Neural cell (in vitro differentiated cells): ENCODE measurements around the gene IQSEC1. TPM values are rescaled to one million over a fixed set of nuclear protein-coding genes. Genes with fewer than 3 reads are reported as not detected.

ENCODE experiments used
- H2AFZ ChIP-seq: fragments of 200-600, 300-800 bp; sonication (generic), shearing (Covaris generic); 2 replicates; pipeline ENCODE4 v1.6.0; 2014; ENCODE audit warnings: low read depth, mild to moderate bottlenecking, antibody characterized with exemption, low read length, moderate library complexity
- H3F3A ChIP-seq: fragments of 200-600 bp; shearing (Covaris generic); 2 replicates; pipeline ENCODE4 v1.6.1; 2016; ENCODE audit warnings: mild to moderate bottlenecking, moderate library complexity, mixed read lengths, antibody characterized with exemption, low read length; ENCODE audit not compliant: insufficient read depth, poor library complexity, severe bottlenecking
- H3K27ac ChIP-seq: fragments of 200-600, 300-800 bp; sonication (generic), shearing (Covaris generic); 2 replicates; pipeline ENCODE4 v1.5.1; 2014; ENCODE audit warnings: mild to moderate bottlenecking, low read length, moderate library complexity
- H3K27me3 ChIP-seq: fragments of 300-800, 200-600 bp; sonication (generic), shearing (Covaris generic); 2 replicates; pipeline ENCODE4 v1.6.0; 2014; ENCODE audit warnings: mild to moderate bottlenecking, low read depth, low read length, moderate library complexity; ENCODE audit not compliant: insufficient read depth
- H3K36me3 ChIP-seq: fragments of 300-800, 200-600 bp; sonication (generic), shearing (Covaris generic); 2 replicates; pipeline ENCODE4 v1.5.1; 2014; ENCODE audit warnings: mild to moderate bottlenecking, antibody characterized with exemption, low read length, moderate library complexity; ENCODE audit not compliant: insufficient read depth
- H3K4me2 ChIP-seq: fragments of 300-800, 200-600 bp; sonication (generic), shearing (Covaris generic); 2 replicates; pipeline ENCODE4 v1.6.0; 2014; ENCODE audit warnings: mild to moderate bottlenecking, low read length
- H3K4me3 ChIP-seq: fragments of 300-800, 200-600 bp; sonication (generic), shearing (Covaris generic); 2 replicates; pipeline ENCODE4 v1.5.1; 2014; ENCODE audit warnings: mild to moderate bottlenecking, low read length, moderate library complexity
- H3K79me2 ChIP-seq: fragments of 200-600 bp; shearing (Covaris generic); replicated peaks from 2 replicates; pipeline ENCODE4 v1.6.0; 2014; ENCODE audit warnings: mild to moderate bottlenecking, low read length, moderate library complexity; ENCODE audit not compliant: insufficient read depth
- H3K9ac ChIP-seq: fragments of 300-800, 200-600 bp; sonication (generic), shearing (Covaris generic); 2 replicates; pipeline ENCODE4 v1.6.1; 2016; ENCODE audit warnings: mild to moderate bottlenecking, low read length, mixed read lengths
- H3K9me2 ChIP-seq: fragments of 200-600 bp; shearing (Covaris generic); 2 replicates; pipeline ENCODE4 v1.6.1; 2016; ENCODE audit warnings: mild to moderate bottlenecking, low read length, mixed read lengths; ENCODE audit not compliant: insufficient read depth
- H3K9me3 ChIP-seq: fragments of 200-600, 300-800 bp; sonication (generic), shearing (Covaris generic); 2 replicates; pipeline ENCODE4 v1.6.1; 2016; ENCODE audit warnings: mild to moderate bottlenecking, mixed run types, low read length, moderate library complexity, mixed read lengths
- H4K20me1 ChIP-seq: fragments of 200-600 bp; shearing (Covaris generic); 2 replicates; pipeline ENCODE4 v1.6.1; 2016; ENCODE audit warnings: mild to moderate bottlenecking, mixed run types; ENCODE audit not compliant: insufficient read depth
- CTCF ChIP-seq: fragments of 450-650 bp; IDR thresholded peaks from 2 replicates; pipeline ENCODE4 v1.5.1; 2014; ENCODE audit warnings: antibody characterized with exemption, mild to moderate bottlenecking, moderate library complexity; ENCODE audit not compliant: poor library complexity, severe bottlenecking
- EP300 ChIP-seq: fragments of 450-650 bp; conservative IDR thresholded peaks from 2 replicates; pipeline ENCODE4 v1.6.1; 2014; ENCODE audit warnings: antibody characterized with exemption, mild to moderate bottlenecking, moderate library complexity; ENCODE audit not compliant: poor library complexity, severe bottlenecking
- EZH2 ChIP-seq: fragments of 200-600, 300-800 bp; shearing (Covaris generic), sonication (generic); IDR thresholded peaks from 2 replicates; pipeline ENCODE4 v1.6.1; 2014; ENCODE audit warnings: antibody characterized with exemption, low read length, borderline replicate concordance, mild to moderate bottlenecking; ENCODE audit not compliant: insufficient read depth, poor library complexity, severe bottlenecking
- MXI1 ChIP-seq: fragments of 450-650 bp; conservative IDR thresholded peaks from 2 replicates; pipeline ENCODE4 v1.6.1; 2014; ENCODE audit warnings: antibody characterized with exemption, mild to moderate bottlenecking; ENCODE audit not compliant: poor library complexity, severe bottlenecking
- POLR2AphosphoS5 ChIP-seq: IDR thresholded peaks from 2 replicates; pipeline ENCODE4 v1.6.1; 2012
- RAD21 ChIP-seq: fragments of 450-650 bp; conservative IDR thresholded peaks from 2 replicates; pipeline ENCODE4 v1.6.1; 2014; ENCODE audit warnings: antibody characterized with exemption, mild to moderate bottlenecking, moderate library complexity
- SMC3 ChIP-seq: fragments of 450-650 bp; conservative IDR thresholded peaks from 2 replicates; pipeline ENCODE4 v1.6.1; 2014; ENCODE audit warnings: antibody characterized with exemption, mild to moderate bottlenecking, moderate library complexity; ENCODE audit not compliant: poor library complexity
- TAF1 ChIP-seq: IDR thresholded peaks from 2 replicates; pipeline ENCODE4 v1.6.1; 2012; ENCODE audit warnings: low read depth
- polyA plus RNA-seq: library from polyadenylated mRNA; depleted of rRNA; stranded (reverse); fragments of >200 nt; gene quantifications from 2 replicates; pipeline ENCODE4 v1.2.3, GENCODE V29; 2014
- TF ChIP-seq, protein P1 (sequence below): IDR thresholded peaks from 2 replicates; pipeline ENCODE4 v1.6.1; 2012; ENCODE audit warnings: borderline replicate concordance

The IQSEC1 gene
- polyA plus RNA-seq, 1 donor from 2014 or later: 6.0 TPM

DNA sequence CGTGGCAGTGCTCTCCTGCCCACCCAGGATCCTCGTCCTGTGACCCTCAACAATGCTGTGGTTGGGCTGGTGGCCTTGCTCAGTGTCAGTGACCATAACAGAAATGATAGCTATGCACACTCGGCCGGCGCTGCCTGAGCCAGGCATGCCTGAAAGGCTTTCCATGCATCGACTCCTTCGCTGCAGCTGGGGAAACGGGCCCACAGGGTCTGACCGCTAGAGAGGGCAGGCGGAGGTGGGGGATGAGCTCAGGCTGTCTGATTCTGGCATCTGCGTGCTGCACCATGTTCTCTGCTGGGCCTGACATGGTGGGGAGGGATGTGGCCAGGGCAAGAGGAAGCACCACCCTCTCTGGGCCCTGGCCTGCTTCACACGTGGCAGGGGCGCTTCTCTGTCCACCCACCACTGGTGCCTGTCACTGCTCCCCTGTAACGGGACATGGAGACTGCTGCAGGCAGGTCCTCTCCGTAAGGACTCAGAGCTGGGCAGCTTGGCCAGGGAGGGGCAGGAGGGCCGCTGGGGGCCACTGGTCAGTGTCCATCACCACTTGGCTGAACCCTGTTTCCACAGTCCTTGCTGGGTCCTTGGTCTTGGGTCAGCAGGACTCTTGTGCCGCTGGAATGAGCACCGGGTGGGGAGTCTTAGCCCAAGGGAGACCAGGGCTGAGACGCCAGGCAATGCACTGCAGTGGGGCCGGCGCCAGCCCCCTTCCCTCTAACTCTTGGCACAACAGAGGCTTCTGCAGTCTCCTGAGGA lies 167.7 kb downstream of the IQSEC1 start:
- no peaks in the 10 kb centered on the region for H3K27me3 ChIP-seq
- H3K79me2 ChIP-seq: no peaks in the 10 kb centered on the region
- H2AFZ ChIP-seq: no peak overlapping the region
- H3K36me3 ChIP-seq: no peaks in the 10 kb centered on the region
- no peak overlapping the region for H3K4me2 ChIP-seq
- TF ChIP-seq TAF1 (no peak), RAD21 (no peak), EP300 (no peak), POLR2AphosphoS5 (no peak), EZH2 (no peak), MXI1 (no peak), SMC3 (no peak), CTCF (no peak)
- TF ChIP-seq, protein P1, sequence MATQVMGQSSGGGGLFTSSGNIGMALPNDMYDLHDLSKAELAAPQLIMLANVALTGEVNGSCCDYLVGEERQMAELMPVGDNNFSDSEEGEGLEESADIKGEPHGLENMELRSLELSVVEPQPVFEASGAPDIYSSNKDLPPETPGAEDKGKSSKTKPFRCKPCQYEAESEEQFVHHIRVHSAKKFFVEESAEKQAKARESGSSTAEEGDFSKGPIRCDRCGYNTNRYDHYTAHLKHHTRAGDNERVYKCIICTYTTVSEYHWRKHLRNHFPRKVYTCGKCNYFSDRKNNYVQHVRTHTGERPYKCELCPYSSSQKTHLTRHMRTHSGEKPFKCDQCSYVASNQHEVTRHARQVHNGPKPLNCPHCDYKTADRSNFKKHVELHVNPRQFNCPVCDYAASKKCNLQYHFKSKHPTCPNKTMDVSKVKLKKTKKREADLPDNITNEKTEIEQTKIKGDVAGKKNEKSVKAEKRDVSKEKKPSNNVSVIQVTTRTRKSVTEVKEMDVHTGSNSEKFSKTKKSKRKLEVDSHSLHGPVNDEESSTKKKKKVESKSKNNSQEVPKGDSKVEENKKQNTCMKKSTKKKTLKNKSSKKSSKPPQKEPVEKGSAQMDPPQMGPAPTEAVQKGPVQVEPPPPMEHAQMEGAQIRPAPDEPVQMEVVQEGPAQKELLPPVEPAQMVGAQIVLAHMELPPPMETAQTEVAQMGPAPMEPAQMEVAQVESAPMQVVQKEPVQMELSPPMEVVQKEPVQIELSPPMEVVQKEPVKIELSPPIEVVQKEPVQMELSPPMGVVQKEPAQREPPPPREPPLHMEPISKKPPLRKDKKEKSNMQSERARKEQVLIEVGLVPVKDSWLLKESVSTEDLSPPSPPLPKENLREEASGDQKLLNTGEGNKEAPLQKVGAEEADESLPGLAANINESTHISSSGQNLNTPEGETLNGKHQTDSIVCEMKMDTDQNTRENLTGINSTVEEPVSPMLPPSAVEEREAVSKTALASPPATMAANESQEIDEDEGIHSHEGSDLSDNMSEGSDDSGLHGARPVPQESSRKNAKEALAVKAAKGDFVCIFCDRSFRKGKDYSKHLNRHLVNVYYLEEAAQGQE: no peak
- no peaks in the 10 kb centered on the region for H4K20me1 ChIP-seq
- H3K9me2 ChIP-seq: no peaks in the 10 kb centered on the region
- H3F3A ChIP-seq: no peaks in the 10 kb centered on the region
- no peak overlapping the region for H3K27ac ChIP-seq
- no peaks in the 10 kb centered on the region for H3K9me3 ChIP-seq
- H3K4me3 ChIP-seq: no peak overlapping the region
- H3K9ac ChIP-seq: no peak overlapping the region

DNA sequence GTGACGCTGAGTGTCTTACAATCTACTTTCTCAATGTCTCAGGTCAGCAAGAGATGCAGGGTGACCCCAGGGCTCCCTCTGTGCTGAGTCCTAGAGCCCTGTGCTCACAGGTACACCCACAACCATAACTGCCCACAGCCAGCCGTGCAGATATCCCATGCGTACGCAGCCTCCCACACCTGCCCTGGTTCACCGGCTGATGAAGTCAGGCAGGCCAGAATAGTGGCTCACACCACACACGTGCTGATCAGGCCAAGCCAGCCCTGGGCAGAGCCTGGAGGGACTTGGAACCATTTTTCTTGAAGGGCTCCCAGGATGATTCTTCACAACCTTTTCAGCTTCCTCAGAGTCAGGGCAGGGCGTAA lies 168.3 kb downstream of the IQSEC1 start:
- Histone ChIP-seq H3K9ac (no peak overlapping the region), H3K27me3 (no peaks in the 10 kb centered on the region), H4K20me1 (no peaks in the 10 kb centered on the region), H3K9me2 (no peaks in the 10 kb centered on the region), H3K4me2 (no peak overlapping the region), H2AFZ (no peak overlapping the region), H3K27ac (no peak overlapping the region), H3F3A (no peaks in the 10 kb centered on the region), H3K9me3 (no peaks in the 10 kb centered on the region), H3K4me3 (no peak overlapping the region), H3K79me2 (no peaks in the 10 kb centered on the region), H3K36me3 (no peaks in the 10 kb centered on the region)
- TF ChIP-seq EP300: no peak
- TF ChIP-seq, protein P1: no peak
- TF ChIP-seq RAD21: no peak
- no peak for TF ChIP-seq MXI1
- TF ChIP-seq SMC3: no peak
- no peak for TF ChIP-seq TAF1
- TF ChIP-seq CTCF: no peak
- TF ChIP-seq EZH2: no peak
- TF ChIP-seq POLR2AphosphoS5: no peak
